ENCODE results near the gene NBEA. TPM values are rescaled to one million over a fixed set of nuclear protein-coding genes. Genes with fewer than 3 reads are reported as not detected.
"Not testable (repeated sequence)": the region's sequence is repeated elsewhere in the genome, so short reads cannot be mapped to it uniquely, and the experiment has no call there.

NBEA gene
- total RNA-seq, 2 donors from 2014 or later = 2.1 to 4.3 TPM

GRCh38 chr13:35039012-35039411 lies 96.9 kb downstream of the NBEA start:
- ATAC-seq (no peak), DNase-seq (no peak)
- intact Hi-C loops (cut with DNase I, micrococcal nuclease) = no loop called here

DNA sequence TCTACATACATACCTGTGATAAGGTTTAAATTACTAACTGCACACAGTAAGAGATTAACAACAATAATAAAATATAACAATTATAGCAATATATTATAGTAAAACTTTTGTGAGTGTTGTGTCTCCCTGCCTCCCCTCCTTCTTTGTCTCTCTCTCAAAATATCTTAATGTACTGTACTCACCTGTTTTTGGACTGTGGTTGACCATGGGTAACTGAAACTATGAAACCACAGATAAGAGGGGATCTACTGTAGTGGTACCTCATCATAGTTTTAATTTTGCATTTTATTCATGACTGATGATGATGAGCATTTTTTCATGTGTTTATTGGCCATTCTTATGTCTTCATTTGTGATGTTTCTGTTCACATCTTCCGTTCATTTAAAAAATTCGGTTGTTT lies 104.5 kb downstream of the NBEA start:
- intact Hi-C loops (cut with DNase I, micrococcal nuclease) = no loop called here
- ATAC-seq (no peak), DNase-seq (no peak)

GRCh38 chr13:35055705-35056104 lies 113.6 kb downstream of the NBEA start:
- DNase-seq (no peak), ATAC-seq (no peak)
- intact Hi-C loops (cut with DNase I, micrococcal nuclease) = no loop called here

GRCh38 chr13:35057858-35058257 lies 115.8 kb downstream of the NBEA start:
- ATAC-seq (no peak), DNase-seq (no peak)
- intact Hi-C loops (cut with DNase I, micrococcal nuclease) = no loop called here

DNA sequence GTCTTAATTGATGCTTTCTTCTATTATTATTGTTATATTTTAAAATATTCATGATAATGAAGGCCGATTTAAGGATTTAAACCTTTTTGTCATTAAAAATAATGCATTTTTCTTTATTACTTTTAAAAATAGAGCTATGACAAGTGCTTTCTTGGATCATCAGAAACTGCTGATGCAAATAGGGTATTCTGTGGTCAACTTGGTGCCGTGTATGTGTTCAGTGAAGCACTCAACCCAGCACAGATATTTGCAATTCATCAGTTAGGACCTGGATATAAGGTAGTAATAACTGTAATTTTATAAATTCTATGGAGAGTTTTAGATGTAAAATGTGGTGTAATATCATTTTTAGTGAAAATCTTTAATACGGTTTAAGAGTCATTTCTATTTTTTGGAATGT lies 116.5 kb downstream of the NBEA start:
- ATAC-seq; intact Hi-C loops (cut with DNase I, micrococcal nuclease): not testable (repeated sequence)

GRCh38 chr13:35086667-35087066 lies 144.6 kb downstream of the NBEA start:
- intact Hi-C loops (cut with DNase I, micrococcal nuclease) = no loop called here
- no peak for ATAC-seq
- no peak for DNase-seq

More for the DNA sequence above, 116.5 kb downstream of the NBEA start:
- DNase-seq = not testable (repeated sequence)

DNA sequence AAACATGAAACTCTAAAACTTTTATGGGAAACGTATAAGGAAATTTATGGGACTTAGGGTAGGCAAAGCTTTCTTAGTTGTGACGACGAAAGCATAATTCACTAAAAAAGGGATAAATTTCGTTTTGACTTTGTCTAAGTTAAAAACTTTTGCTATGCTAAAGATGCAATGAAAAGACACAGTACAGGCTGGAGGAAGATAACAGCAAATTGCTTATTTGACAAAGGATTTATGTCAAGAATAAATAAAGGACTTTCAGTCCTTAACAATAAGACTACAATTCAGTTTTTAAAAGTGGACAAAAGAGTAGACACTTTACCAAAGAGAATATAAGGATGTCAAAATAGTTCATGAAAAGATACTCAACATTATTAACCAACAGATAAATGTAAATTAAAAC lies 150.2 kb downstream of the NBEA start:
- DNase-seq (no peak), ATAC-seq (no peak)
- intact Hi-C loops (cut with DNase I, micrococcal nuclease) = no loop called here

DNA sequence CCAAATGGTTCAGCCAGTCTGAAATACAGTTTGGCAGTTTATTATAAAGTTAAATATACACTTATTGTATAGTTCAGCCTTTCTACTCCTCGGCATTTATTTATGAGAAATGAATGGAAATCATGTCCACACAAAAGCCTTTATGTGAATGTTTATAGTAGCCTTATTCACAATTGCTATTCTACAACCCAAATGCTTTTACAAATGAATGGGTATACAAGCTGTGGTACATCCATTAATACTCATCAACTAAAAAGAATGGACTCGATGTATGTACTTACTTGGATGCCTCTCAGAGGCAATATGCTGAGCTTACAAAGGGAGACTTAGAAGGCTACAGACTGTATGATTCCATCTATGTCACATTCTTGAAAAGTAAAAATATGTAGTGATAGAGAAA lies 150.7 kb downstream of the NBEA start:
- DNase-seq (no peak), ATAC-seq (no peak)
- intact Hi-C loops (cut with DNase I, micrococcal nuclease) = no loop called here

GRCh38 chr13:35093356-35093755 lies 151.3 kb downstream of the NBEA start:
- DNase-seq (no peak), ATAC-seq (no peak)
- intact Hi-C loops (cut with DNase I, micrococcal nuclease) = no loop called here

- intact Hi-C loops (cut with DNase I, micrococcal nuclease); DNase-seq; ATAC-seq: not testable (repeated sequence)
Observed at GRCh38 chr13:35106771-35107170, 164.7 kb downstream of the NBEA start.

DNA sequence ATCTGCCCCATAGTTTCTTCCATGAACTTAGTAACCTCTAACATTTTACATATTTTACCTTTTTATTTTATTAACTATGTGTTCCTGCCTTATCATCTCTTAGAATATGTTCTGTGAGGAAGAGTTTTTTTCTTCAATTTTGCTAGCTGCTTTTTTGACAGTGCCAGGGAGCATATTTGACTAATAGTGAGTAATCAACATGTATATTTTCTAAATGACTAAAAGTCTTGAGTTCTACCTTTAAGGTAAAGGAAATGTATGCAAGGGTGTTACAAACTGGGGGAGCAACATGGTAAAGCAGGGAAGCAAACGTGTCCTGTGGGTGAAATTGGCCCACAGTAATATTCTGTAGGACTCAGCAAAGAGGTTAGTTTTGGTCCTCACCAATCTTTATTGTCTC lies 165.5 kb downstream of the NBEA start:
- ATAC-seq (no peak), DNase-seq (no peak)
- intact Hi-C loops (cut with DNase I, micrococcal nuclease) = no loop called here

DNA sequence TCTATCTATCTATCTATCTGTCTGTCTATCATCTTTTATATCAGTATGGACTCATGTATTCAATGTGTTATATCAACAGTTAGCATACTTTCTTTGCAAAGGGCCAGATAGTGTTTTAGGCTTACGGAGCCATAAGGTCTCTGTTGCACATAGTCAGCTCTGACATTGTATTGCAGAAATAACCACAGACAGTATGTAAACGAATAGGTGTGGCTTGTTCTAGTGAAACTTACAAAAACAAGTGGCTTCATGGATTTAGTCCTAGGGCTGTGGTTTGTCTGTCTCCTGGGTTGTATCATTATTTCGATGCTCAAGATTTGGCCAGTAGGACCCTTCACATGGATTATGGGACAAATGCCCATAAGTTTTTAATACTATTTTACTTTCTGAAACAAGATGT lies 171.5 kb downstream of the NBEA start:
- intact Hi-C loops (cut with DNase I, micrococcal nuclease); ATAC-seq; DNase-seq: not testable (repeated sequence)

DNA sequence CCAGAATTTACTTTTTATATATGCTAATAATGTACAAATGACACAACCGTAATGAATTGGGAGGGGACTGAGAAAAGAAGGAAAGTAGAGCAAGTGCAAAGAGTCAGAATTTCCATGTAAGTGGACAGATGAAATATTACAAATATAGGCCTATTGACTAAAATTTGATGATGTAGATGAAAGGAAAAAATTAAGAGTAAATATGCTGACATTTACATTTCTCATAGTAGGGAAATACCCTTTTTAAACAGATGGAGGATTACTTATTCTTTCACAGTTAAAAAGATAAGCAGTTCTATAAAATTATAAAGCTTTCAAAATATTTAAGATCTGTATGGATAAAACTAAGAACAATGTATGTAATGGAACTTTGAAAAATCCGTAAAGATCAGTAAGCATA lies 185.4 kb downstream of the NBEA start:
- no peak for DNase-seq
- intact Hi-C loops (cut with DNase I, micrococcal nuclease) = no loop called here
- no peak for ATAC-seq

GRCh38 chr13:35129500-35129899 lies 187.4 kb downstream of the NBEA start:
- DNase-seq = no peak
- intact Hi-C loops (cut with DNase I, micrococcal nuclease) = no loop called here
- ATAC-seq = no peak

DNA sequence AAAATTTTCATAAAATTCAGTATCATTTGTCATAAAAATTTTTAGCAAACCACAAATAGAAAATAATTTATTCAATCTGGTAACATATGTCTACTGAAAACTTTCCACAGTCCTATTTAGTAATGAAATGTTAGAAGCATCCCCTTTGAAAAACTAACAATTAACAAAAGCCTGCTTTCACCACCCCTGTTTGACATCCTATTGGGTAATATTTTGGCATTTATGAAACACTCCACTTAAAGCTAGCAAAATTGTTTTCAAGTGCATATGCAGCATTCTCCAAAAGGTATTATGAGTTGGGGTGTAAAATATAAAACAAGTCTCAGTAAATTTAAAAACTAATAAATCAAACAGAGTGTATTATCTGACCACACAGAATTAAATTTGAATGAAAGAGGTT lies 189.4 kb downstream of the NBEA start:
- intact Hi-C loops (cut with DNase I, micrococcal nuclease) = no loop called here
- ATAC-seq = no peak
- no peak for DNase-seq

DNA sequence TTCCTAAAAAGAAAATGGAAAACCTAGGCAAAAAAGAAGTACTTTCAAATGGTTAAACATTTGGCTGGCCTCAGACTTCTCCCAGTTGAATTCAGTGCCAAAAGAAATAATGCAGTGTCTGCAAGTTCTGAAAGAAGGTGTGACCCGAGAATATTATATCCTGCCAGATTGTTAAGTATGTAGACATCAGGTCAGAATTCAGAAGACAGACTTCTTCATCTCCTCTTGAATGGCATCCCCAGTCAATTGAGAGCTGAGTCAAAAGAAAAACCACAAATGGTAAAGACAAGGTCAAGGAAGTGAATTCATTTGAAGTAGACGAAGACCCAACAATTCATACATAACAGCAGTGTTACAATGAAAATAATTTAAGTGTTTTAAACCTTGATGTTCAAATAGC lies 194.5 kb downstream of the NBEA start:
- intact Hi-C loops (cut with DNase I, micrococcal nuclease) = no loop called here
- DNase-seq = no peak
- no peak for ATAC-seq

DNA sequence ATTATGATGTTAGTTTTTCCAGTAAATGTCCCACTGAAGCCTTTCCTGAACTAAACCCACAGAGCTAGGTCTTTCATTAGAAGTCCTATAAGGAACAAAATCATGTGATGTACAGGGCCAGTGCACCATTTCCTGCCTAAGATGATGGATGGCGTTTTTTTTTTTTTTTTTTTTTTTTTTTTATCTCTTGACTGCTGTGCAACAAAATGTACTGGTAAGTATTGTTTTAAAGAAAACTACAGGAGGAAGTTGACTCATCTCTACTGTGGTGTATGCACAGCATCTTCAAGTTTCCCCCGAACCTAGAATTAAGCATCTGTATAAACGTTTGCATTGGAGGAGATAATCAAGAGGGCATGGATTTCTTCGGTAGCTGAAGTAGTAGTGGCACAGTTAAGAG lies 197.5 kb downstream of the NBEA start:
- DNase-seq (no peak), ATAC-seq (no peak)

DNA sequence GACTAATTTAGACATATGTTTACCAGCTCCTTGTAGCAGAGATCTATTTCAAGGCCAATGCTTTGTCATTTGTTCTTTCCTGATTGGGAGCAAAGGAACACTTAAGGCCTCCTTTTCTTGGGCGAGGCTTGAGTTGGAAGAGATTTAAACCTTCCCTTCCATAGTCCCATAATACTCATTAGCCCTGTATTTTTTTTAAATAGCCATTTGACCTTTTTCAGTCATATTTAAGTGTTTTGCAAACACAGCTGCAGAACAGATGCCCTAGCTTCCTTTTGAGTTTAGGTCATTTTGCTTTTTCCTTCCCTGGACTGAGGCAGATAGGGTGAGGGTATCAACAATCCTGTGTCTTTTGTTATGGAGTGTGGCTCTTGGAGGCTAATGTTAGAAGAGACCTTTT lies 198.3 kb downstream of the NBEA start:
- intact Hi-C loops (cut with DNase I, micrococcal nuclease) = no loop called here
- DNase-seq (no peak), ATAC-seq (no peak)

More for the DNA sequence above, 197.5 kb downstream of the NBEA start:
- intact Hi-C loops (cut with DNase I, micrococcal nuclease) = no loop called here

- intact Hi-C loops (cut with DNase I, micrococcal nuclease) = no loop called here
- no peak for ATAC-seq
- no peak for DNase-seq
Observed at GRCh38 chr13:35140831-35141230, 198.8 kb downstream of the NBEA start.

GRCh38 chr13:35143123-35143522 lies 201.1 kb downstream of the NBEA start:
- DNase-seq (no peak), ATAC-seq (no peak)
- intact Hi-C loops (cut with DNase I, micrococcal nuclease) = no loop called here

- no peak for ATAC-seq
- no peak for DNase-seq
- intact Hi-C loops (cut with DNase I, micrococcal nuclease) = no loop called here
Observed at GRCh38 chr13:35144166-35144890, 202.3 kb downstream of the NBEA start.

Measured in left colon (tissue), 2 donors.